Tibial artery (tissue), 4 donors: ENCODE data around the gene SF3B3.

ENCODE experiments used
- DNase-seq, 2 donors: peaks; one replicate each; pipeline ENCODE4 v3.0.0-alpha.2; 2019
- H3K27ac ChIP-seq, 2 donors: fragments of 200-600 bp; sonication (generic) in 1 of 2; 1 replicate in 1 of 2; 2 replicates in 1 of 2; pipeline ENCODE4 v1.5.1; 2018 to 2019; ENCODE audit warnings: mild to moderate bottlenecking in 1 of 2
- H3K27me3 ChIP-seq, 2 donors: fragments of 200-600 bp; sonication (generic) in 1 of 2; one replicate each; pipeline versions ENCODE4 v1.5.1 to v1.6.0; 2016 to 2019
- H3K36me3 ChIP-seq, 3 donors: fragments of 200-600 bp; sonication (generic) in 2 of 3; one replicate each; pipeline ENCODE4 v1.5.1; 2016 to 2019; ENCODE audit warnings: mild to moderate bottlenecking in 2 of 3
- H3K4me1 ChIP-seq, 4 donors: fragments of 200-600 bp; sonication (generic) in 2 of 4; 1 replicate in 3 of 4; 2 replicates in 1 of 4; pipeline ENCODE4 v1.5.1; 2016 to 2019
- H3K4me3 ChIP-seq, 2 donors: fragments of 200-600 bp; sonication (generic) in 1 of 2; 1 replicate in 1 of 2; 2 replicates in 1 of 2; pipeline ENCODE4 v1.5.1; 2018 to 2019; ENCODE audit warnings: mild to moderate bottlenecking in 2 of 2
- H3K9me3 ChIP-seq, 3 donors: fragments of 200-600 bp; sonication (generic) in 1 of 3; one replicate each; pipeline ENCODE4 v1.5.1; 2016 to 2019
- intact Hi-C: fragments of 100-400 bp; cut with DNase I; formaldehyde crosslinking; loops from one replicate; pipeline ENCODE4 v1.15.0; 2023; ENCODE audit warnings: low total_unique reads
- TF ChIP-seq, protein P1 (sequence below), 2 experiments: fragments of 200-600 bp in 1 of 2; fragments of 450-650 bp in 1 of 2; IDR thresholded peaks; one replicate each; pipeline ENCODE4 v1.5.1; 2017 to 2019; ENCODE audit warnings: antibody characterized with exemption in 2 of 2, mild to moderate bottlenecking in 1 of 2, moderate library complexity in 1 of 2

Gene SF3B3

GRCh38 chr16:70544548-70544947, 20.9 kb downstream of the SF3B3 start:
- Histone ChIP-seq H3K36me3 (peaks cover 88 to 100% (median 98%) of the 10 kb centered on the region in 3 donors), H3K9me3 (no peaks in the 10 kb centered on the region), H3K4me3 (no peak overlapping the region), H3K4me1 (no peaks in the 10 kb centered on the region), H3K27me3 (no peaks in the 10 kb centered on the region), H3K27ac (no peak overlapping the region)
- TF ChIP-seq, protein P1, sequence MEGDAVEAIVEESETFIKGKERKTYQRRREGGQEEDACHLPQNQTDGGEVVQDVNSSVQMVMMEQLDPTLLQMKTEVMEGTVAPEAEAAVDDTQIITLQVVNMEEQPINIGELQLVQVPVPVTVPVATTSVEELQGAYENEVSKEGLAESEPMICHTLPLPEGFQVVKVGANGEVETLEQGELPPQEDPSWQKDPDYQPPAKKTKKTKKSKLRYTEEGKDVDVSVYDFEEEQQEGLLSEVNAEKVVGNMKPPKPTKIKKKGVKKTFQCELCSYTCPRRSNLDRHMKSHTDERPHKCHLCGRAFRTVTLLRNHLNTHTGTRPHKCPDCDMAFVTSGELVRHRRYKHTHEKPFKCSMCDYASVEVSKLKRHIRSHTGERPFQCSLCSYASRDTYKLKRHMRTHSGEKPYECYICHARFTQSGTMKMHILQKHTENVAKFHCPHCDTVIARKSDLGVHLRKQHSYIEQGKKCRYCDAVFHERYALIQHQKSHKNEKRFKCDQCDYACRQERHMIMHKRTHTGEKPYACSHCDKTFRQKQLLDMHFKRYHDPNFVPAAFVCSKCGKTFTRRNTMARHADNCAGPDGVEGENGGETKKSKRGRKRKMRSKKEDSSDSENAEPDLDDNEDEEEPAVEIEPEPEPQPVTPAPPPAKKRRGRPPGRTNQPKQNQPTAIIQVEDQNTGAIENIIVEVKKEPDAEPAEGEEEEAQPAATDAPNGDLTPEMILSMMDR (IDR thresholded peaks at IDR 0.05), result no peak
- no peak for DNase-seq
- intact Hi-C loops, result no loop called here

GRCh38 chr16:70548936-70549335, 25.3 kb downstream of the SF3B3 start:
- Histone ChIP-seq H3K4me1 (no peaks in the 10 kb centered on the region), H3K4me3 (no peak overlapping the region), H3K27me3 (no peaks in the 10 kb centered on the region), H3K9me3 (no peaks in the 10 kb centered on the region), H3K27ac (no peak overlapping the region), H3K36me3 (peaks cover 71 to 99% (median 96%) of the 10 kb centered on the region in 3 donors)
- DNase-seq, result no peak
- TF ChIP-seq, protein P1 (IDR thresholded peaks at IDR 0.05), result no peak
- intact Hi-C loops, result no loop called here

- no peaks in the 10 kb centered on the region for H3K27me3 ChIP-seq
- intact Hi-C loops, result no loop called here
- H3K9me3 ChIP-seq, result no peaks in the 10 kb centered on the region
- H3K27ac ChIP-seq, result no peak overlapping the region
- TF ChIP-seq, protein P1 (IDR thresholded peaks at IDR 0.05), result no peak
- no peak overlapping the region for H3K4me3 ChIP-seq
- DNase-seq, result no peak
- peaks cover 75 to 99% (median 96%) of the 10 kb centered on the region in 3 donors for H3K36me3 ChIP-seq
- H3K4me1 ChIP-seq, result no peaks in the 10 kb centered on the region
Measured at GRCh38 chr16:70550082-70550481, 26.5 kb downstream of the SF3B3 start.

- Histone ChIP-seq H3K36me3 (peaks cover 80 to 99% (median 96%) of the 10 kb centered on the region in 3 donors), H3K27ac (no peak overlapping the region)
- intact Hi-C loops, result no loop called here
Measured at GRCh38 chr16:70551788-70552187, 28.2 kb downstream of the SF3B3 start.

DNA sequence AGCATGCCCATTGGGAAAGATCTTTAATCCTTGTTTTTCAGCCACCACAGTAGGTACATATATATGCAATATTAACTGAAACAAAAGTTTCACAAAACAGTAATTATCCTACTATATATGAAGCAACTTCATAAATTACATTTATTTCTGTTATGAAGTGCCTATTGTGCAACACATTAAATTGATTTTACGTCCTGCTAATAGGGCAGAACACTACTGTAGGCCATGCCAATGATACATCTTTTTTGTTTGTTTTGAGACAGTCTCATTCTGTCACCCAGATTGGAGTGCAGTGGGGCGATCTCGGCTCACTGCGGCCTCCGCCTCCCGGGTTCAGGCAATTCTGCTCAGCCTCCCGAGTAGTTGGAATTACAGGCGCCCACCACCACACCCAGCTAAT, 29.1 kb downstream of the SF3B3 start:
- Histone ChIP-seq H3K27me3 (no peaks in the 10 kb centered on the region), H3K9me3 (no peaks in the 10 kb centered on the region), H3K4me3 (no peak overlapping the region), H3K27ac (no peak overlapping the region), H3K36me3 (peaks cover 80 to 99% (median 93%) of the 10 kb centered on the region in 3 donors), H3K4me1 (no peaks in the 10 kb centered on the region)
- intact Hi-C loops, result no loop called here
- TF ChIP-seq, protein P1 (IDR thresholded peaks at IDR 0.05), result no peak
- no peak for DNase-seq

More at GRCh38 chr16:70551788-70552187, 28.2 kb downstream of the SF3B3 start:
- H3K4me1 ChIP-seq, result no peaks in the 10 kb centered on the region
- no peaks in the 10 kb centered on the region for H3K27me3 ChIP-seq
- no peaks in the 10 kb centered on the region for H3K9me3 ChIP-seq
- TF ChIP-seq, protein P1 (IDR thresholded peaks at IDR 0.05), result no peak
- DNase-seq, result no peak
- H3K4me3 ChIP-seq, result no peak overlapping the region

GRCh38 chr16:70553645-70554044, 30.0 kb downstream of the SF3B3 start:
- no peaks in the 10 kb centered on the region for H3K9me3 ChIP-seq
- TF ChIP-seq, protein P1 (IDR thresholded peaks at IDR 0.05), result no peak
- peaks cover 79 to 99% (median 93%) of the 10 kb centered on the region in 3 donors for H3K36me3 ChIP-seq
- H3K4me1 ChIP-seq, result no peaks in the 10 kb centered on the region
- no peak for DNase-seq
- H3K4me3 ChIP-seq, result no peak overlapping the region
- H3K27ac ChIP-seq, result no peak overlapping the region
- intact Hi-C loops, result no loop called here
- H3K27me3 ChIP-seq, result no peaks in the 10 kb centered on the region
